BE2C (cell line): ENCODE results near the gene SCRN2.

Experiments used
- DNase-seq: peaks from one replicate; pipeline ENCODE4 v3.0.0-alpha.2; 2020
- H3K27me3 ChIP-seq: fragments of 250-450 bp; sonication (Bioruptor Pico); 2 replicates; pipeline ENCODE4 v1.5.1; 2020; ENCODE audit warnings: mild to moderate bottlenecking
- H3K36me3 ChIP-seq: fragments of 250-450 bp; sonication (Bioruptor Pico); 2 replicates; pipeline ENCODE4 v1.5.1; 2020; ENCODE audit warnings: mild to moderate bottlenecking
- H3K4me1 ChIP-seq: fragments of 250-450 bp; sonication (Bioruptor Pico); 2 replicates; pipeline ENCODE4 v1.5.1; 2020
- H3K4me3 ChIP-seq: 2 replicates; pipeline ENCODE4 v1.5.1; 2011; ENCODE audit warnings: low read depth, low read length
- H3K9me3 ChIP-seq: fragments of 250-450 bp; sonication (Bioruptor Pico); 2 replicates; pipeline ENCODE4 v1.5.1; 2020
- CTCF ChIP-seq: IDR thresholded peaks from 2 replicates; pipeline ENCODE4 v1.5.1; 2012; ENCODE audit warnings: mild to moderate bottlenecking, low read depth, low read length

The SCRN2 gene

GRCh38 chr17:47812146-47812920 lies 28.7 kb downstream of the SCRN2 start:
- H3K36me3 ChIP-seq: peaks cover 25% of the 10 kb centered on the region
- no peaks in the 10 kb centered on the region for H3K27me3 ChIP-seq
- H3K4me3 ChIP-seq: no peak overlapping the region
- no peak for TF ChIP-seq CTCF
- H3K9me3 ChIP-seq: no peaks in the 10 kb centered on the region
- DNase-seq: no peak
- peaks cover 9% of the 10 kb centered on the region for H3K4me1 ChIP-seq

- peaks cover 9% of the 10 kb centered on the region for H3K4me1 ChIP-seq
- H3K9me3 ChIP-seq: no peaks in the 10 kb centered on the region
- H3K4me3 ChIP-seq: no peak overlapping the region
- no peak for DNase-seq
- TF ChIP-seq CTCF: no peak
- no peaks in the 10 kb centered on the region for H3K27me3 ChIP-seq
- H3K36me3 ChIP-seq: peaks cover 25% of the 10 kb centered on the region
Observed at GRCh38 chr17:47811709-47812108, 29.4 kb downstream of the SCRN2 start.

- no peak for TF ChIP-seq CTCF
- Histone ChIP-seq H3K4me1 (peaks cover 9% of the 10 kb centered on the region), H3K27me3 (no peaks in the 10 kb centered on the region), H3K4me3 (no peak overlapping the region), H3K9me3 (no peaks in the 10 kb centered on the region), H3K36me3 (peaks cover 25% of the 10 kb centered on the region)
- no peak for DNase-seq
Observed at GRCh38 chr17:47810901-47811635, 30.0 kb downstream of the SCRN2 start.

- H3K36me3 ChIP-seq: peaks cover 23% of the 10 kb centered on the region
- no peak overlapping the region for H3K4me3 ChIP-seq
- no peak for TF ChIP-seq CTCF
- no peaks in the 10 kb centered on the region for H3K9me3 ChIP-seq
- no peaks in the 10 kb centered on the region for H3K27me3 ChIP-seq
- DNase-seq: peak; percentile 54
- peaks cover 9% of the 10 kb centered on the region for H3K4me1 ChIP-seq
Observed at GRCh38 chr17:47810200-47810821, 30.8 kb downstream of the SCRN2 start.

GRCh38 chr17:47808830-47809480 lies 32.1 kb downstream of the SCRN2 start:
- Histone ChIP-seq H3K4me3 (no peak overlapping the region), H3K4me1 (peaks cover 9% of the 10 kb centered on the region), H3K27me3 (no peaks in the 10 kb centered on the region), H3K36me3 (peaks cover 21% of the 10 kb centered on the region), H3K9me3 (no peaks in the 10 kb centered on the region)
- TF ChIP-seq CTCF: no peak
- DNase-seq: no peak
